K562 (cell line): Measurements from ENCODE around the gene RGS12. TPM values are rescaled to one million over a fixed set of nuclear protein-coding genes. Genes with fewer than 3 reads are reported as not detected.

Source experiments
- BRF1 ChIP-seq: IDR thresholded peaks from 3 replicates; pipeline ENCODE4 v1.6.1; 2011; ENCODE audit warnings: borderline replicate concordance, mild to moderate bottlenecking; ENCODE audit not compliant: insufficient read length; ENCODE audit errors: extremely low read depth
- CREB1 ChIP-seq, 2 experiments: sonication (generic) in 1 of 2; formaldehyde crosslinking in 1 of 2; IDR thresholded peaks; 2 replicates each; pipeline versions ENCODE4 v1.6.1 to v1.8.0; 2012 to 2022; ENCODE audit warnings: inconsistent platforms in 1 of 2, mild to moderate bottlenecking in 1 of 2, missing genetic modification reagents in 1 of 2, moderate library complexity in 1 of 2
- E2F6 ChIP-seq, 2 experiments: IDR thresholded peaks; 2 replicates each; pipeline ENCODE4 v1.6.1; 2011; ENCODE audit warnings: borderline replicate concordance in 1 of 2, control low read depth in 1 of 2, low read depth in 1 of 2, low read length in 1 of 2, mild to moderate bottlenecking in 1 of 2, mixed read lengths in 1 of 2, moderate library complexity in 1 of 2; ENCODE audit not compliant: insufficient read depth in 1 of 2, insufficient read length in 1 of 2, poor library complexity in 1 of 2, severe bottlenecking in 1 of 2; ENCODE audit errors: extremely low read depth in 1 of 2
- GABPA ChIP-seq: fragments of 200-800 bp; sonication (Bioruptor generic); conservative IDR thresholded peaks from 2 replicates; pipeline ENCODE4 v1.6.1; 2016; ENCODE audit warnings: low read depth, missing genetic modification characterization, missing compliant biosample characterization
- HEY1 ChIP-seq: fragments of 250-450 bp; sonication (Bioruptor Pico); IDR thresholded peaks from 2 replicates; pipeline ENCODE4 v1.5.0; 2020; ENCODE audit warnings: mild to moderate bottlenecking, moderate library complexity, borderline replicate concordance
- ILK ChIP-seq: fragments of 450-650 bp; IDR thresholded peaks from 2 replicates; pipeline ENCODE4 v1.6.1; 2016; ENCODE audit warnings: missing genetic modification characterization, low read depth, mild to moderate bottlenecking, missing compliant biosample characterization, moderate library complexity, borderline replicate concordance
- OTX1 ChIP-seq: fragments of 450-650 bp; formaldehyde crosslinking; IDR thresholded peaks from 2 replicates; pipeline ENCODE4 v1.4.0; 2022; ENCODE audit warnings: mild to moderate bottlenecking
- PHF20 ChIP-seq: fragments of 450-650 bp; IDR thresholded peaks from 2 replicates; pipeline ENCODE4 v1.6.1; 2018; ENCODE audit not compliant: partially characterized antibody
- RAD51 ChIP-seq: fragments of 450-650 bp; IDR thresholded peaks from 2 replicates; pipeline ENCODE4 v1.7.1; 2016; ENCODE audit warnings: low read depth, mild to moderate bottlenecking, borderline replicate concordance
- SAP30 ChIP-seq: fragments of 200-600 bp; sonication (generic); IDR thresholded peaks from 2 replicates; pipeline ENCODE4 v1.6.1; 2012; ENCODE audit warnings: borderline replicate concordance, low read depth, mild to moderate bottlenecking, moderate library complexity, low read length, control low read depth, inconsistent platforms; ENCODE audit not compliant: insufficient read depth, poor library complexity, severe bottlenecking
- ZBTB40 ChIP-seq, 2 experiments: fragments of 450-650 bp in 1 of 2; sonication (generic) in 1 of 2; formaldehyde crosslinking in 1 of 2; IDR thresholded peaks; 2 replicates each; pipeline versions ENCODE4 v1.7.1 to v1.9.0; 2016 to 2022; ENCODE audit warnings: inconsistent platforms in 1 of 2, mild to moderate bottlenecking in 1 of 2, missing genetic modification reagents in 1 of 2
- ZNF584 ChIP-seq: fragments of 200-800 bp; sonication (Bioruptor generic); IDR thresholded peaks from 2 replicates; pipeline ENCODE4 v1.6.1; 2016; ENCODE audit warnings: low read depth, mild to moderate bottlenecking, missing genetic modification characterization, missing compliant biosample characterization
- polyA plus RNA-seq, 8 experiments: library from polyadenylated mRNA; depleted of rRNA in 4 of 8; stranded (reverse) in 5 of 8; unstranded in 3 of 8; fragments of >200 nt; fragmentation: Nextera tagmentation in 2 of 8; fragmentation: Illumina TruSeq in 1 of 8; extraction: Ambion mirVana in 2 of 8; extraction: Trizol in 1 of 8; gene quantifications; 2 replicates each; pipeline versions ENCODE4 v1.2.1 to v1.2.3, GENCODE V29; 2011 to 2014; ENCODE audit warnings: inconsistent platforms in 1 of 8, missing spikeins in 1 of 8
- total RNA-seq, 7 experiments: library from RNA; depleted of rRNA in 6 of 7; stranded (reverse); fragments of >200 nt in 6 of 7; fragmentation: Illumina TruSeq in 2 of 7; extraction: Trizol in 2 of 7; gene quantifications; 2 replicates each; pipeline versions ENCODE4 v1.2.1 to v1.2.3, GENCODE V29; 2011 to 2021; ENCODE audit warnings: low replicate concordance in 1 of 7
- TF ChIP-seq, protein P1 (sequence below): fragments of 450-650 bp; formaldehyde crosslinking; IDR thresholded peaks from 2 replicates; pipeline ENCODE4 v1.4.0; 2020; ENCODE audit warnings: mild to moderate bottlenecking, moderate library complexity

Gene RGS12
- total and polyA plus RNA-seq, 9 of the 15 experiments (the other 6 are each of a cell fraction or from before 2014, with no cell fraction given): 0.30 to 8.8 (median 5.5) TPM

GRCh38 chr4:3292571-3293400 is at the start of gene RGS12 (continued):
- TF ChIP-seq ZBTB40 (IDR thresholded peaks at IDR 0.05) (peak; percentile 71), ZBTB40 (CRISPR knock-in tag; IDR thresholded peaks at IDR 0.05) (no peak), PHF20 (peak; percentile 42), E2F6 (IDR thresholded peaks at IDR 0.05; ENCODE audit: borderline replicate concordance in 1 of 2, extremely low read depth in 1 of 2, insufficient read depth in 1 of 2, insufficient read length in 1 of 2, low read depth in 1 of 2, low read length in 1 of 2, poor library complexity in 1 of 2, severe bottlenecking in 1 of 2) (peak in 1 of 2 experiments; percentile 47), RAD51 (no peak), ILK (tag) (no peak), OTX1 (no peak), SAP30 (peak; percentile 71), CREB1 (IDR thresholded peaks at IDR 0.05) (no peak), CREB1 (CRISPR knock-in tag; IDR thresholded peaks at IDR 0.05) (no peak), ZNF584 (no peak), HEY1 (CRISPR knock-in tag) (no peak), GABPA (tag) (peak; percentile 89), BRF1 (no peak)
- TF ChIP-seq, protein P1, sequence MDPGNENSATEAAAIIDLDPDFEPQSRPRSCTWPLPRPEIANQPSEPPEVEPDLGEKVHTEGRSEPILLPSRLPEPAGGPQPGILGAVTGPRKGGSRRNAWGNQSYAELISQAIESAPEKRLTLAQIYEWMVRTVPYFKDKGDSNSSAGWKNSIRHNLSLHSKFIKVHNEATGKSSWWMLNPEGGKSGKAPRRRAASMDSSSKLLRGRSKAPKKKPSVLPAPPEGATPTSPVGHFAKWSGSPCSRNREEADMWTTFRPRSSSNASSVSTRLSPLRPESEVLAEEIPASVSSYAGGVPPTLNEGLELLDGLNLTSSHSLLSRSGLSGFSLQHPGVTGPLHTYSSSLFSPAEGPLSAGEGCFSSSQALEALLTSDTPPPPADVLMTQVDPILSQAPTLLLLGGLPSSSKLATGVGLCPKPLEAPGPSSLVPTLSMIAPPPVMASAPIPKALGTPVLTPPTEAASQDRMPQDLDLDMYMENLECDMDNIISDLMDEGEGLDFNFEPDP (CRISPR knock-in tag): no peak
